GM15510 (cell line): ENCODE data around the gene EPGN.

Experiments used
- POLR2A ChIP-seq: IDR thresholded peaks from 3 replicates; pipeline ENCODE4 v1.6.1; 2011; ENCODE audit warnings: borderline replicate concordance; ENCODE audit not compliant: insufficient read length; ENCODE audit errors: extremely low read depth

Gene EPGN, protein sequence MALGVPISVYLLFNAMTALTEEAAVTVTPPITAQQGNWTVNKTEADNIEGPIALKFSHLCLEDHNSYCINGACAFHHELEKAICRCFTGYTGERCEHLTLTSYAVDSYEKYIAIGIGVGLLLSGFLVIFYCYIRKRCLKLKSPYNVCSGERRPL

DNA sequence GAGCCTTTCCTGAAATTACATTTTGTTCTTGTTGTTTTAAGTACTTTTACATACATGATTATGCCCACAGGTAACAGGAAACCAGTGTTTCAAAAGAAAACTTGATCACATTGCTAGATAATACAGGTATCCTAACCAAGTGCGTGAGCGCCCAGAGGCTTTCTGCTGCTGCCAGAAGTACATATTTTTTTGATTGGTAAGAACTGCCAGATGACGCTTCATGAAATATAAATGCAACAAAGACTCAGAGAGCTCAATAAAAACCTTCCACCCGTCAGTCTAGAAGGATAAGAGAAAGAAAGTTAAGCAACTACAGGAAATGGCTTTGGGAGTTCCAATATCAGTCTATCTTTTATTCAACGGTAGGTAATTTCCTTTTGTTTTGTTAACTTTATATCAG is at the start of gene EPGN:
Gene EPGN, plus strand, starts transcription at position 256 of the 400 bp plus-strand sequence. Its CDS starts 64 bp downstream, at position 320.
- TF ChIP-seq POLR2A: no peak

DNA sequence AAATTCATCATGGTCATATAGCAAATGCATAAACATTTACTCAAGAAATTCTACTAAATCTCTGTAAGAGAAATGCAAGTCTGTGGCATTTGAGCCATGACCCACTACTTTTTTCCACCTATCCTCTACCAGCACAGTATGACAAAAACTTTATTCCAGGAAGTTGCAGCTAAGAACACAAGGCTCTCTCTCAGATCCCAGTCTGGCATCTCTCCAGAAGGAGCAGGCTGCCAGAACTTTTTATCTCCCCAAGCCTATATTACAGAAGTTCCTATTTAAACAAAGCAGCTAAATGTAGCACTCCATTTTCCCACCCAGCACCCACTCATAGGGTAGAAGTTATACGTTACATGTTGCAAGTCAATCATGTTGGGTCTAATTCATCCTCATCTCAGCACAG is 49.3 kb upstream of the EPGN start:
- TF ChIP-seq POLR2A: no peak

DNA sequence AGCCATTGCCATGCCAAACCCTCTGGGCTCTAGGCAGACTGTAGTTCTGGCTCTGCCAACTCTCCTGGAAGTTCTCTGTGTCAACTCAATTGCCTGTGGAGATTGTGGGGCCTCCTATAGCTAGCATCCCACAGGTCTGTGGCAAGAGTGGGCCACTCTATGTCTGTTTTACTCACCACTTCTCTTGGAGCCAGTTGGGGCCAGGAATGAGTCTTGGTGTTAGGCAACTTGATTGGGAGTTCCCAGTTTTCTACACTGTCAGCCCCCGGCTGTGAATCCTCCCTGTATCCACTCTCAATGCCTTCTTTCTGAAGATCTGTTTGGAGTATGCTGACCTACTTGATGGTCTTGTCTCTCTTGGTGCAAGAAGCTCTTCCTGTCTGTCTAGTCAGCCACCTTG is 48.2 kb upstream of the EPGN start:
- no peak for TF ChIP-seq POLR2A

DNA sequence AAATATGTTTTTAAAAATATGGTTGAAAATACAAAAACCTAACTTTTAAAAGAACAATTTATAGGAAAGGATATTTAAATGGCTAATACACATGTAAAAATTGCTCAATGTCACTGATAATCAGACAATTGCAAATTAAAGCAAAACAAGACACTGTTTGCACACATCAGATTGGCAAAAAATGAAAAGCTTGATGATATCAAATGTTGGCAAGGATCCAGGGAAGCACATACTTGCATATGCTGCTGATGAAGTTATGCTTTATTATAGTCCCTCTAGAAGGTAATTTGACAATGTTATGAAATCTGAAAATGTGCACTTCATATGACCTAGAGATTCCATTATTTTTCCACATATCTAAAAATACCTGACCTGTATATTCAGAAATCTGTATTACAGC is 45.7 kb upstream of the EPGN start:
- no peak for TF ChIP-seq POLR2A

DNA sequence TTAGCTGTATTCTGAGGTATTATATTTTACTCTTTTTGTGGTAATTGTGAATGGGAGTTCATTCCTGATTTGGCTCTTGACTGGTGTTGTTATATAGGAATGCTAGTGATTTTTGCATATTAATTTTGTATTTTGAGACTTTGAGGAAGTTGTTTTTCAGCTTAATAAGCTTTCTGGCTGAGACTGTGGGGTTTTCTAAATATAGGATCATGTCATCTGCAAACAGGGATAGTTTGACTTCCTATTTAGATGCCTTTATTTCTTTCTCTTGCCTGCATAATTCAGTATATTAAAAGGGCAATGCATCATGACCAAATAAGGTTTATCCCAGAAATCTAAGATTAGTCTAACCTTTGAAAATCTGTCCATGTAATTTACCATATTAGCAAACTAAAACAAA is 44.7 kb upstream of the EPGN start:
- no peak for TF ChIP-seq POLR2A

DNA sequence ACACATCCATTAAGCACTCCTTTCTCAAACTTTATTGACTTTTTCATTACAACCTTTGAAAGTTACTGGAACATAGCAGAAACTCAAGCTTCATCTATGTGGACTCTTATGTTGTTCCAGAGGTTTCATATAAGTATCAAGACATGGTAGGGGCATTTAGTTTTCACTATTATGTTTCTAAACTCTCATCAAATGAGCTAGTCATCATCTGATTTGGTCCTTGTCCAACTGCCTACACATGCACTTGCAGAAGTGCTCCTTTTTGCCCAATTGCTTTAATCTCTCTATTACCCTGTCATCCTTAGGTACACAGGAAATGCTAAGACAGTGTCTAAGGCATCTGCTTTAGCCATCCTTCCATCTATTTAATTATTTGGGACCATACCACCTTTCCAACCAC is 42.2 kb upstream of the EPGN start:
- TF ChIP-seq POLR2A: no peak

DNA sequence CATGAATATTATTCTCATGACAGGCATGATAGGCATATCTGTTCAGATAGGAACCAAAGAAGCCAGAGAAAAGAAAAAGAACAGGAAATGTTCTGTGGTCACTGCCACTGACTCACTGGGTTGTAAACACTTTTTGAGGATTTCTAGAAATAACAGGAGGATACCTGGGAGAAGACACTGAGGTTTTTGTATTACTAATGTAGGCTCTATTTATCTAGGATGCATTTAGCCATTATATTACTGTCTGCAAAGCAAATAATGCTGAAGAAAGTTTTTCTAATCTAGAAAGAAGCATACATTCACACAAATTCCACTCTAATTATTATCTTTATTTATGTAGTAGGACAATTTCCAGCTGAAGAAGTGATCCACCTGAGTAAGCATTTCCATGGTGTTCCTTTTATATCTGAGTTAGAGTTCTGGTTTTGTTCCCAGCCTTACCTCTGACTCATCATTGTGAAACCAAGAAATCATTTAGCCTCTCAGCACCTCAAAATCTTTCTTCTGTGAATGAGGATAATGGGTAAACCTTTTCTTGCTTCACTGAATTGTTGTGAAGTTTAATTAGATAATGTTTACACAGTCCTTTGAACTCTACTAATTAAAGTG is 40.2 kb upstream of the EPGN start:
- no peak for TF ChIP-seq POLR2A

DNA sequence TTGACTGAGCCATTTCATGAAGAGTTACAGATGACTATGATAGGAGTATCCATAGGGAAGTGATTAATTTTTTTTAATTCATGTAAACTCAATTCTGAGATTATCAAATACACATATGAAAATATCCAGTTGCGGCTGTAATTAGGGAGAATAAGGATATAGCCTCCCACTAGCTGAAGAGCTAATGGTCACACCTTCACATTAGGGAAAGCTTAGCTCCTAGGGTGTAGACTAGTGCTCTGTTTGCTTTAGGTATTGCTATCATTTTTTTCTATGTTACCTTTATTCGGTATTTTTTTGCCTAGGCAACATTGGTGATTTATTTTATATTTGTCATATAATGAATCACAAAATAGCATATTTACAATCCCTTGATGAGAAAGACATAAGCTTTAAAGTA is 39.6 kb upstream of the EPGN start:
- no peak for TF ChIP-seq POLR2A

DNA sequence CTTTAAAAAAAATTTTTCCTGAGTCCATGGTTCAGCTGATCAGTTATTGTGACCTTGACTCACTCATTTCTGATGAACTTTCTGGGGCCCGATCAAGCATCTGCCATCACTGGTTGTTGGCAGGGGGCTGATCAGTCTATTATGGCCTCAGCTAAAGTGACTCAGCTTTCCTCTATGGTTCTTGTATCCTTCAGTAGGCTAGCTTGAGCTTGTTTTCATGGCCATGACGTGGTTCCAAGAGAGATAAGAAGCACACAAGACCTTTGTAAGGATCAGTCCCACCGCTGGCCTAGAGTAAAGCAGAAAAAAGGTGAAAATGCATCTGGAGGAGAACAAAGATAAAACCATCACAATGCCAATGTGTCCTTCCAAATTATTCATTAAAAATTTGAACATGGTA is 29.8 kb upstream of the EPGN start:
- TF ChIP-seq POLR2A: no peak

DNA sequence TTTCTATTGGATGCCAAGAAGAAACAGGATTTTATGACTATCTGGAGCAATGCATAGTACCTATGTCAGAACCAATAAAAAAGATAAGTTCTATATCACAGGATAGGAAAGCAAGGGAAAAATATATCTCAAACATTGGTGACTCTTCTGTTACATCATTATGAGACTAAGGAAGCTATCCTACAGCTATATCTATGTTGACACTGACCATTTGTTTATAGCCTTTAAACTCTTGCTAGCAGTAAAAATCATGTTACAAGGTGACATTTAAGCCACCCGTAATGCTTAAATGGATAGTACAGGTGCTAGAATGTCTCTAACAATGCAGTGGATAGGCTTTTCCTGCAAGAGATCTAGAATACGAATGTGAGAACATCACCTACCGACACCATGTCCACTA is 28.6 kb upstream of the EPGN start:
- no peak for TF ChIP-seq POLR2A

DNA sequence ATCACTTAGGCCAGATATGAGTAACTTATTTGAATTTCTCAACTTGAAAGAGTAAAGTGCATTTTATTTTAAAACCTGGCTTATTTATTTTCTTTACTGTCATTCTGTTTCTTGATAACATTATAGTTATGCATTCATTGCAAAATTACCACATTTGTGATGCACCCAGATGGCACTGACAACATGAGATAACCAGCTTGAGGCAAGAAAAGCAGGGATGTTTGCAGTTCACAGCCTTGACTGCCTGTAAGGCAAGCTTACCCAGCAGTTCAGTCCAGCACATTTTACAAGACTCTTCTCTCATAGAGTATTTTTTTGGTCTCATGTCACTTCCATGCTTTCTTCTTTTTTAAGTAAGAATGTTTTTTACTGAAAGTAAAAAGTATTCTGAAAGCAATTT is 25.3 kb upstream of the EPGN start:
- TF ChIP-seq POLR2A: no peak

DNA sequence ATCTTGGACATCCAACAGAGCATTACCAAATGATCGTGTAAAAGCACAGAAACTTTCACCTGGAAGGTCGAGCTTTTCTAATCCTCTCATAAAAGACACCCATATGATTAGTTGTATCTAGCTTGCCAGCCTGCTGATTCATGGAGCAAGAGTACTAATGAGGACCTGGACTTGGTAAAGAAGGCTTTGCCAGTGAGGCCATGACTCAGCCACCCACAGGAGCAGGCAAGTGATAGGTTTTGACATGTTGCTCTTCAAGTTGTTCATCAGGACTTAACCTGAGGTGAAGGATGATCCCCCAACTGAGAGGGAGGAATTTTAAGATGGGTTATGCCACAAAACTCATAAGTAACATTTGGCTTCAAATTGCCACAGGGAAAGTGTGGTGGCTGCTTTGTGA is 24.7 kb upstream of the EPGN start:
- no peak for TF ChIP-seq POLR2A

DNA sequence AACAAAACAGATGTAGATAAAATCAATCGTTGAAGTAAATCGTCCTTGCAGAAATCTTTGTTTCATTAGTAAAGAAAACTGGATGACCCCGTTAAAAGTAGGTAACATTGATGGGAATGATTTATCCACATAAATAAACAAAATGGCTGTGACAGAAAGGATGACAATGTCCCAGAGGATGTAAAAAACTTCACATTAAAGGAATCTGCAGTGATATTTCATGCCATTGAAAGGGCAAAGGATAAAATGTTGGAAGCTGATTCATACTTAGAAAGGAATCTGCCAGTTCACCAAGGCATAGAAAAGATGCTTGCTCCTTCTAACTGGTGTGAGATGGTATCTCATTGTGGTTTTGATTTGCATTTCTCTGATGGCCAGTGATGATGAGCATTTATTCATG is 24.2 kb upstream of the EPGN start:
- no peak for TF ChIP-seq POLR2A

DNA sequence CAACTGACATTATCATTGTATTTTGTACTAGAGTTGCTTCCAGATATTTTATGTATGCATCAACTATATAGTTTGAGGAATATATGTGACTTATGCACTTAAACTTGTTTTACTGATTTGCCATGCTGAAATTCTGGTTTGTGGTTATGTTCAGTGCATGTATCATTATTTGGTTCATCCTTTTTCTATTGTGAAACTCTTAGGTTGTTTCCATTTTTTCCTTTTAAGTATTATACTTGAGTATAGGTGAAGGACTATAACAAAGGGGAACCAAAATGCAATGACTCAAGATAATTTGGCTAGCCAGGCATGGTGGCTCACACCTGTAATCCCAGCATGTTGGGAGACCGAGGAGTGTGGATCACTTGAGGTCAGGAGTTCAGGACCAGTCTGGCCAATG is 21.1 kb upstream of the EPGN start:
- TF ChIP-seq POLR2A: no peak

DNA sequence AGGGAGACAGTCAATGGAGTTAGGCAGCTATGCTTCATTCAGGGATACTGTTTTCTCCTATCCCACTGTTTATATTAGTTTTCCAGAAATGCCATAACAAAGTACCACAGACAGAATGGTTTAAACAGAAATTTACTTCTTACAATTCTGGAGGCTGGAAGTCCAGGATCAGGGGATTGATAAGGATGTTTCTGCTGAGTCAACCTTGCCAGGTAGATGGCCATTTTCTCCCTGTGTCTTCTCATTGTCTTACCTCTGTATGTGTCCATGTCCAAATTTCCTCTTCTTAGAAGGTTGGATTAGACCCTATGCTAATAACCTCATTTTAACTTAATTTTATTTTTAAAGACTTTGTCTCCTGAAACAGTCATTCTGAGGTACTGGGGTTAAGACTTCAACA is 20.5 kb upstream of the EPGN start:
- no peak for TF ChIP-seq POLR2A

DNA sequence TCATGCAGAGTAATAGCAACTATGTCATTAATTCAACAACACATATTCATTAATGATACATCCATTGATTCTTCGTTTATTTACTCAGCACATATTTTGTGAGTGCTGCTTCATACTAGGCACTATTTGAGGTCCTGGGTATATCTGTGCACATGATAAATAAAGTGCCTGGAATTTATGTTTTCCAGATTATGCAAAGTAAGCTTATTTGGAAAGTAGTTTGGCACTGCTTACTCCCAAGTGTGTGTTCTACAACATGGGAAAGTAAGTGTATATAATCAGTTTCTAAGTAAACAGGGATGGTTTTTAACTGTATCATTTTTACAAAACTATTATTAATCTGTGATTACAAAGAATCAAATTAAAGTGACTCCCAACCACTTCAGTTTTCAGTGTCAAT is 16.8 kb upstream of the EPGN start:
- no peak for TF ChIP-seq POLR2A
